ENCODE measurements around the gene CDKL1.
"Not testable (repeated sequence)": the region's sequence is repeated elsewhere in the genome, so short reads cannot be mapped to it uniquely, and the experiment has no call there.

CDKL1 gene

GRCh38 chr14:50359631-50360030 is 37.0 kb downstream of the CDKL1 start:
- no peak overlapping the region for H3K4me3 ChIP-seq (ENCODE audit: low read depth, low read length)

GRCh38 chr14:50357753-50358395 is 38.8 kb downstream of the CDKL1 start:
- H3K4me3 ChIP-seq (ENCODE audit: low read depth, low read length): no peak overlapping the region

GRCh38 chr14:50357124-50357523 is 39.6 kb downstream of the CDKL1 start:
- no peak overlapping the region for H3K4me3 ChIP-seq (ENCODE audit: low read depth, low read length)

DNA sequence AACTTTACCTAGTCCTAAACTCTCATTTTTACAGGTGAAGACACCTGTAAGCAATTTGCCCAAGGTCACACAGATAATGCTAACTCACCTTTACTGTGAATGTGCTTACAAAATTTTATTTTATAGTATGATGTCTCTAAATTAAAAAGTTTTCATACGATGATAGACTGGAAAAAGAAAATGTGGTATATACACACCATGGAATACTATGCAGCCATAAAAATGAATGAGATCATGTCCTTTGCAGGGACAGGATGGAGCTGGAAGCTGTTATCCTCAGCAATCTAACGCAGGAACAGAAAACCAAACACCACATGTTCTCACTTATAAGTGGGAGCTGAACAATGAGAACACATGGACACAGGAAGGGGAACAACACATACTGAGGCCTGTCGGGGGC is 40.4 kb downstream of the CDKL1 start:
- not testable (repeated sequence) for H3K4me3 ChIP-seq (ENCODE audit: low read depth, low read length)

GRCh38 chr14:50355692-50356091 is 41.0 kb downstream of the CDKL1 start:
- no peak overlapping the region for H3K4me3 ChIP-seq (ENCODE audit: low read depth, low read length)

GRCh38 chr14:50354527-50354926 is 42.2 kb downstream of the CDKL1 start:
- no peak overlapping the region for H3K4me3 ChIP-seq (ENCODE audit: low read depth, low read length)

GRCh38 chr14:50353126-50353525 is 43.6 kb downstream of the CDKL1 start:
- no peak overlapping the region for H3K4me3 ChIP-seq (ENCODE audit: low read depth, low read length)

- H3K4me3 ChIP-seq (ENCODE audit: low read depth, low read length): no peak overlapping the region
Measured at GRCh38 chr14:50352584-50352983, 44.1 kb downstream of the CDKL1 start.

GRCh38 chr14:50350975-50351374 is 45.7 kb downstream of the CDKL1 start:
- H3K4me3 ChIP-seq (ENCODE audit: low read depth, low read length): no peak overlapping the region

DNA sequence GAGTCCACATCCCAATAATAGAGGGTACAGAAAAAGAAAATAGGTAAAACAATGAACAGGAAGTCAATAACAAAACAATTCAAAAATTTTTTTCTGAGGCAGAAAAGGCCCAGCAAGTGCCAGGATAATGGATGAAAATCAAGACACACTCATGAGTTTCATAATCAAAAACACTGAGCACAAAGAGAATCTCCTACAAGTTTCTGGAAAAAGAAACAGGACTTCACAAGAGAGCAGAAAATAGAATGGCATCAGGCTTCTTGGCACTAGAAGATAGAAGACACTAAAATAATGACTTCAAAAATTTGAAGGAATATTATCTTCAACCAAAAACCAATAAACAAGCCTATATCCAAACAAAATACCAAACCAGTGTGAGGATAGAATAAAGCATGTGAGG is 47.7 kb downstream of the CDKL1 start:
- H3K4me3 ChIP-seq (ENCODE audit: low read depth, low read length): no peak overlapping the region

DNA sequence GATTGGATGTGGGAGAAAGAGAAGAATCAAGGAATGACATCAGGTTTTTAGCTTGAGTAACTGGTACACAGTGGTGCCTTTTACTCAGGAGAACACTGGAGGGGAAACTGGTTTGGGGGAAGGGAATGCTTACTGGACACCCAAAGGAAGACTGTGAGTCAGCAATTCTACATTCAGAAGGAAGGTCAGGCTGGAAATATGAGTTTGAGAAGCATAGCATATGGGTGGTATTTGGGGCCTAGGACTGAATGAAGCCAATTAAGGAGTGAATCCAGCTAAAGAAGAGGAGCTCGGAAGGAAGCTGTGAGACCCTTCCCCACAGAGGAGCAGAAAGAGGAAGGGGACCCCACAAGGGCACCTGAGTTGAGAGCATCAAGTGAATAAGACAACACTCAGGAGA is 49.2 kb downstream of the CDKL1 start:
- no peak overlapping the region for H3K4me3 ChIP-seq (ENCODE audit: low read depth, low read length)

GRCh38 chr14:50345846-50346422 is 50.7 kb downstream of the CDKL1 start:
- H3K4me3 ChIP-seq (ENCODE audit: low read depth, low read length): no peak overlapping the region

GRCh38 chr14:50344876-50345563 is 51.7 kb downstream of the CDKL1 start:
- H3K4me3 ChIP-seq (ENCODE audit: low read depth, low read length): no peak overlapping the region

DNA sequence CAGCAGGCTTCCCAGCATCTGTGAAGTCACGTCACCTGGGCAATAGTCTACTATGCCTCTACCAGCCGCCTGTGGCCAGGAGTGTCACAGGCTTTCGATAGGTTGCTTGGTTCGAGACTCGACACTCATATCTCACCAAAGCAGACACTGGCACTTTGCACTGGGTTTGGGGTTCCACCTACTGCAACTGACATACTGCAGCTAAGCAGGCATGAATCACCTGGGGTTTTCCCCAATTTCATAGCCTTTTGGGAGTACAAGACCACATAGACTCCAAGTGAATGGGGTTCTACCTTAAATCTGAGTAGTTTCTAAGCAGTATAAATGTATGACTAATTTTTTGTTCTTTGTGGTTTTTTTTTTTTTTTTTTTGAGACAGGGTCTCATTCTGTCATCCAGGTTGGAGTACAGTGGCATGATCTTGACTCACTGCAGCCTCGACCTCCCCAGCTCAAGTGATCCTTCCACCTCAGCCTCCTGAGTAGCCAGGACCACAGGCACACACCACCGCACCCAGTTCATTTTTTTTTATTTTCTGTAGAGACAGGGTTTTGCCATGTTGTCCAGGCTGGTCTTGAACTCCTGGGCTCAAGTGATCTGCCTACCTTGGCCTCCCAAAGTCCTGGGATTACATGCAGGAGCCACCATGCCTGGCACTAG is 52.4 kb downstream of the CDKL1 start:
- H3K4me3 ChIP-seq (ENCODE audit: low read depth, low read length): no peak overlapping the region

- no peak overlapping the region for H3K4me3 ChIP-seq (ENCODE audit: low read depth, low read length)
Measured at GRCh38 chr14:50343434-50343833, 53.2 kb downstream of the CDKL1 start.

GRCh38 chr14:50342221-50343078 is 54.2 kb downstream of the CDKL1 start:
- no peak overlapping the region for H3K4me3 ChIP-seq (ENCODE audit: low read depth, low read length)

DNA sequence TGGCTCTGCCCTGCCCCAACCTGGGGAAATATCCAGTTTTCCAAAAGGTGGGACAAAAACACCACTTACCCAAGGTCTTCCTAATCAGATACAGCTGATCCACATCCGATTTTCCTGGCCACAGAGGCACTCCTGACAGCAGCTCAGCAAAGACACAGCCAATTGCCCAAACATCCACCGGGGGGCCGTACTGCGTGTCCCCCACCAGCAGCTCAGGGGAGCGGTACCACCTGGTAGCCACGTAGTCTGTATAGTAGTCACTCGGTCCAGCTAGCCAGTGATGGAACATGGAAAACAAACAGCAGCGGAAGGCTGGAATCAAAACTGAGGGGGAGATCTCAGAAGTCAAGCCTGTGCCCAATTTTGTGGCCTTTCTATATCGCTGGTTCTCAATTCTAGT is 55.7 kb downstream of the CDKL1 start:
- H3K4me3 ChIP-seq (ENCODE audit: low read depth, low read length): no peak overlapping the region

- H3K4me3 ChIP-seq (ENCODE audit: low read depth, low read length): no peak overlapping the region
Measured at GRCh38 chr14:50340045-50340444, 56.6 kb downstream of the CDKL1 start.

- no peak overlapping the region for H3K4me3 ChIP-seq (ENCODE audit: low read depth, low read length)
Measured at GRCh38 chr14:50339178-50339804, 57.4 kb downstream of the CDKL1 start.

DNA sequence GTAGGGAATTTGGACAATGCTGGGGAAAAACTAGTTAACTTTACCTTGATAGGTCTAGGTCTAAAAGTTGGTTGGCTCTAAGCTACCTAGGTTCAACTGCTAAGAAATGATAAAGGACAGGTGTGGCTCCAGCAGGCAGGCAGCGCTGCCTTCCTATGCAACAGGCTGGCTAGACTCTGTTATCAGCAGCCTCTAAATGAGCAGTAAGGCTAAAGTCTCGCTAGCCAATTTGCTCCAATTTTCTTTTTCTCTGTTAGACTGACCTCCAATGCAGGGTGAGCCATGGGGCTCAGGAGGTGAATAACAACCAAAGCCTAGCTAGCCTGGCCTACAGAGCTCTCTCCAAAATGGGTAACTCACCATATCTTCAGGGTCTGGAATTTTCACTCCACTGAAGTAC is 58.1 kb downstream of the CDKL1 start:
- H3K4me3 ChIP-seq (ENCODE audit: low read depth, low read length): no peak overlapping the region

Measured in iPS-11a (cell line).